Spleen (tissue), 11 donors: ENCODE data around the gene COL16A1. TPM values are rescaled to one million over a fixed set of nuclear protein-coding genes. Genes with fewer than 3 reads are reported as not detected.

Experiments used
- DNase-seq: peaks from one replicate; pipeline ENCODE4 v3.0.0-alpha.2; 2020
- H3K27ac ChIP-seq, 8 donors: fragments of 200-600 bp; sonication (generic) in 7 of 8; 1 replicate in 4 of 8; 2 replicates in 4 of 8; pipeline versions ENCODE4 v1.5.0 to v1.8.0; 2016 to 2021; ENCODE audit warnings: inconsistent platforms in 4 of 8, mild to moderate bottlenecking in 4 of 8, moderate library complexity in 1 of 8
- H3K27me3 ChIP-seq, 7 donors: fragments of 200-600 bp; sonication (generic) in 6 of 7; replicated peaks in 1 of 7; 1 replicate in 4 of 7; 2 replicates in 3 of 7; pipeline versions ENCODE4 v1.5.0 to v1.8.0; 2016 to 2021; ENCODE audit warnings: inconsistent platforms in 3 of 7, mild to moderate bottlenecking in 1 of 7
- H3K36me3 ChIP-seq, 6 donors: fragments of 200-600 bp; sonication (generic) in 5 of 6; 1 replicate in 4 of 6; 2 replicates in 2 of 6; pipeline versions ENCODE4 v1.5.0 to v1.8.0; 2016 to 2021; ENCODE audit warnings: inconsistent platforms in 2 of 6
- H3K4me1 ChIP-seq, 6 donors: fragments of 200-600 bp; sonication (generic) in 5 of 6; 1 replicate in 3 of 6; 2 replicates in 3 of 6; pipeline versions ENCODE4 v1.5.0 to v1.8.0; 2016 to 2021; ENCODE audit warnings: inconsistent platforms in 3 of 6
- H3K4me3 ChIP-seq, 8 donors: fragments of 200-600 bp; sonication (generic) in 7 of 8; 1 replicate in 4 of 8; 2 replicates in 4 of 8; pipeline versions ENCODE4 v1.5.0 to v1.8.0; 2016 to 2021; ENCODE audit warnings: inconsistent platforms in 4 of 8, mild to moderate bottlenecking in 4 of 8, moderate library complexity in 2 of 8
- H3K9me3 ChIP-seq, 8 donors: fragments of 200-600 bp; sonication (generic) in 7 of 8; 1 replicate in 4 of 8; 2 replicates in 4 of 8; pipeline versions ENCODE4 v1.5.0 to v1.8.0; 2016 to 2021; ENCODE audit warnings: inconsistent platforms in 4 of 8
- POLR2A ChIP-seq, 3 donors: fragments of 450-650 bp; IDR thresholded peaks; one replicate each; pipeline ENCODE4 v1.5.1; 2017; ENCODE audit warnings: antibody characterized with exemption in 3 of 3, mild to moderate bottlenecking in 1 of 3
- POLR2AphosphoS5 ChIP-seq, 3 donors: sonication (generic); formaldehyde crosslinking; IDR thresholded peaks; one replicate each; pipeline ENCODE4 v1.5.1; 2017; ENCODE audit warnings: antibody characterized with exemption in 3 of 3
- WGBS, 5 donors: extraction: QIAGEN DNeasy Blood & Tissue Kit in 3 of 5; methylation state at CpG; one replicate each; pipeline versions ENCODE4 v1.1.5 to v1.1.7; 2013 to 2018; 5-methylcytosine and 5-hydroxymethylcytosine counted together
- intact Hi-C: fragments of 100-400 bp; cut with DNase I; formaldehyde crosslinking; loops from one replicate; pipeline ENCODE4 v1.15.0; 2023; ENCODE audit warnings: low total_unique reads
- polyA plus RNA-seq, 3 donors: library from polyadenylated mRNA; stranded (reverse); fragments of 200-250 nt; gene quantifications; one replicate each; pipeline ENCODE4 v1.2.1, GENCODE V29; 2013
- total RNA-seq, 7 donors: library from RNA; depleted of rRNA in 3 of 7; stranded (reverse); fragments of >200 nt in 3 of 7; fragmentation: NEBNext Ultra II Directional in 4 of 7; extraction: Animal tissue kit (Norgen Biotek cat#: 25700) in 4 of 7; gene quantifications; one replicate each; pipeline versions ENCODE4 v1.1.0 to v1.2.1, GENCODE V29; 2016 to 2021
- TF ChIP-seq, protein P1 (sequence below), 11 experiments: fragments of 200-600 bp in 7 of 11; fragments of 450-650 bp in 4 of 11; sonication (generic) in 4 of 11; IDR thresholded peaks in 8 of 11; conservative IDR thresholded peaks in 3 of 11; 1 replicate in 7 of 11; 2 replicates in 4 of 11; pipeline versions ENCODE4 v1.4.0 to v1.8.0; 2016 to 2021; ENCODE audit warnings: antibody characterized with exemption in 11 of 11, inconsistent platforms in 4 of 11, mild to moderate bottlenecking in 1 of 11
- donor health status: healthy with polysubstance abuse.
- donor health status: DM: no; HTN: no; CAD: no; lungs with moderate emphysema.
- donor health status: DM: no; HTN: no; CAD: no.
- donor health status: Bipolar disorder and iron deficiency.
- donor health status: healthy.
- donor health status: DM: no; HTN: no; CAD: no.
- donor health status: DM: yes; HTN: yes; CAD: no.

Gene COL16A1
- total and polyA plus RNA-seq, 10 donors = 4.7 to 25.6 (median 12.5) TPM

DNA sequence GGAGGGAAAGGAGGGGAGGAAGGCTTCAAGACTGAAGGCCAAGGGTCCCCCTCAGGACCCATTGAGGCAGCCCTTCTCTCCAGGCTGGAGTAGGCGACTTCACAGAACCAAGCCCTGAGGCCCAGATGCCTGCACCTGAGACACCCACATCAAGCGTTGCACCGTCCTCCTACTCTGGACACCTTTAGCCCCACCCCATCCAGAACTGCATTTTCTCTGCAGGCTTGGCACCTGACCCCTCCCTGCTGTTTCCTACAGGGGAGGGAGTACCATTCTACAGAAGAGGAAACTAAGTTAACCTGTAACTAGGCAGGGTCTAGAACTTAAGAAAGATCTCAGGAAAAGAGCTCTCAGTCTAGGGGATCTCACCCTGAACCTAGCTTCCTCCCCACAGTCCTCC is 71.2 kb downstream of the COL16A1 start:
- DNase-seq = no peak
- no peaks in the 10 kb centered on the region for H3K9me3 ChIP-seq
- no peaks in the 10 kb centered on the region for H3K27me3 ChIP-seq
- H3K4me1 ChIP-seq = peaks cover 0 to 46% (median 24%) of the 10 kb centered on the region in 6 donors
- H3K4me3 ChIP-seq = no peak overlapping the region
- H3K27ac ChIP-seq = no peak overlapping the region
- peaks cover 0 to 81% (median 73%) of the 10 kb centered on the region in 6 donors for H3K36me3 ChIP-seq
- WGBS, 5 donors = 91 to 100% (median 98%) methylated on average over 3 of the region's 3 CpGs
- intact Hi-C loops = no loop called here
- TF ChIP-seq, protein P1, sequence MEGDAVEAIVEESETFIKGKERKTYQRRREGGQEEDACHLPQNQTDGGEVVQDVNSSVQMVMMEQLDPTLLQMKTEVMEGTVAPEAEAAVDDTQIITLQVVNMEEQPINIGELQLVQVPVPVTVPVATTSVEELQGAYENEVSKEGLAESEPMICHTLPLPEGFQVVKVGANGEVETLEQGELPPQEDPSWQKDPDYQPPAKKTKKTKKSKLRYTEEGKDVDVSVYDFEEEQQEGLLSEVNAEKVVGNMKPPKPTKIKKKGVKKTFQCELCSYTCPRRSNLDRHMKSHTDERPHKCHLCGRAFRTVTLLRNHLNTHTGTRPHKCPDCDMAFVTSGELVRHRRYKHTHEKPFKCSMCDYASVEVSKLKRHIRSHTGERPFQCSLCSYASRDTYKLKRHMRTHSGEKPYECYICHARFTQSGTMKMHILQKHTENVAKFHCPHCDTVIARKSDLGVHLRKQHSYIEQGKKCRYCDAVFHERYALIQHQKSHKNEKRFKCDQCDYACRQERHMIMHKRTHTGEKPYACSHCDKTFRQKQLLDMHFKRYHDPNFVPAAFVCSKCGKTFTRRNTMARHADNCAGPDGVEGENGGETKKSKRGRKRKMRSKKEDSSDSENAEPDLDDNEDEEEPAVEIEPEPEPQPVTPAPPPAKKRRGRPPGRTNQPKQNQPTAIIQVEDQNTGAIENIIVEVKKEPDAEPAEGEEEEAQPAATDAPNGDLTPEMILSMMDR (IDR thresholded peaks at IDR 0.05 in 8 of 11, conservative IDR thresholded peaks at IDR 0.05 in 3 of 11) = no peak
- TF ChIP-seq POLR2AphosphoS5 (IDR thresholded peaks at IDR 0.05) (no peak), POLR2A (IDR thresholded peaks at IDR 0.05) (no peak)

DNA sequence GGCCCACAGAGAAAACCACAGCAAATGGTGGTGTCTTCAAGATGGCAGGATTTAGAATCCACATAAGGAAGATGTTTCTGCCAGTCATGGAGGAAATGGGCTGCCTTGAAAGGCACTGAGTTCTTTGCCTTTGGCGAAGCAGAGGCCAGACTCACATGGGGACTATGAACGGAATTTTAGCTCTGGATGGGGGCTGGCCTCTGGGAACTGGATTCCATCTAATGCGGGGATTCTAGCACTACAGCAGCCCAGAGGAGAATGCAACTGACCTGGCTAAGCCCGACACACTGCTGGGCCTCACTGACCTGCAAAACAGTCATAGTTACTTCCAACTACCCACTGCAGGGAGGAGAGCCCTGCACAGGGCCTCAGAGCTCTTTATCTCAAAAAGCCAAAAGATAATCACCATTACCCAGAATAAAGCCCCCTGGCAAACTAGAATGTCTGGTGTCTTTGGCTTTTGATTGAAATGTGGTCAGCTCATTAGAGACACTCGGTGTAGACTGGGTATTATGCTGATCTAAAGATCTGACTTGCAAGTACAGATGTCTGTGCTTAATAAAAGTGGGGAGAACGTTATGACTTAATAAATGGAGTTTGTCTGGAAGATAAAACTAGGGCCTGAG is 74.8 kb downstream of the COL16A1 start:
- no peak for DNase-seq

DNA sequence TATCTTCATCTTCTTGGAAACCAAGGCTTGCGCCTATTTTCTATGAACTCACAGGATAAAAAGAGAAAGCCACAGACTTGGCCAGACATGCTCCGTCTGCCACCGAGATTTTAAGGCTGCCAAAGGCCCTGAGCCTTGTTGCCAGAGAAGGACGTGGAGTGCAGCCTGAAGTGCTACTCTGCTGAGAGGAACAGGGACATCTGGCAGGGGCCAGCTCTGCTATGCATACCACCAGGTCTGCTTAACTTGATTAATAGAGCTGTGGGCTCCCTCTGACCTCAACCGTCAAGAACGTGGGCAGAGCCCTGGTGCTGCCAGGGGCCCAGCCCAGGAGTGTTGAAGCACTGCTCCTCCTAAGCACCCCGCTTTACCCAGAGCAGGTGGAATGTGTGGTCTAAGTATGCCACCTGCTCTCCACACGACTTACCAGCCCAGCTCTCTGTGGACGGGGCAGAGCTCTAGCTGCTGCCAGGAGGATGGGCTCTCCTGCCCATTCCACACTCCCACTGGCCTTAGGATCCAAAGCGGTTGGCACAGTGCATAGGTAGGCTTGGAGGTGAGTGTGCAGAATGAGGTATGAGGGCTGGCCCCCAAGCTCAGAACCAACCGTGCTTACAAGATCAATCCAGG is 75.8 kb downstream of the COL16A1 start:
- Histone ChIP-seq H3K36me3 (peaks cover 0 to 85% (median 58%) of the 10 kb centered on the region in 6 donors), H3K4me3 (no peak overlapping the region), H3K9me3 (no peaks in the 10 kb centered on the region), H3K4me1 (peaks cover 3 to 45% (median 24%) of the 10 kb centered on the region in 6 donors), H3K27me3 (no peaks in the 10 kb centered on the region), H3K27ac (peak overlapping the region in 4 of 8 donors; percentile 51 to 68 (median 65))
- WGBS, 5 donors = 81 to 89% (median 83%) methylated on average over 9 to 11 of the region's 11 CpGs
- no peak for DNase-seq
- intact Hi-C loops = no loop called here
- TF ChIP-seq POLR2A (IDR thresholded peaks at IDR 0.05) = no peak
- TF ChIP-seq, protein P1 (IDR thresholded peaks at IDR 0.05 in 8 of 11, conservative IDR thresholded peaks at IDR 0.05 in 3 of 11) = no peak
- no peak for TF ChIP-seq POLR2AphosphoS5 (IDR thresholded peaks at IDR 0.05)

More for the DNA sequence above, 74.8 kb downstream of the COL16A1 start:
- H3K9me3 ChIP-seq = no peaks in the 10 kb centered on the region
- H3K4me3 ChIP-seq = no peak overlapping the region
- peaks cover 0 to 95% (median 65%) of the 10 kb centered on the region in 6 donors for H3K36me3 ChIP-seq
- 89 to 98% (median 97%) methylated on average over 6 of the region's 6 CpGs for WGBS, 5 donors
- peaks cover 3 to 50% (median 24%) of the 10 kb centered on the region in 6 donors for H3K4me1 ChIP-seq
- no peak for TF ChIP-seq POLR2AphosphoS5 (IDR thresholded peaks at IDR 0.05)
- TF ChIP-seq, protein P1 (IDR thresholded peaks at IDR 0.05 in 8 of 11, conservative IDR thresholded peaks at IDR 0.05 in 3 of 11) = no peak
- TF ChIP-seq POLR2A (IDR thresholded peaks at IDR 0.05) = no peak
- H3K27me3 ChIP-seq = no peaks in the 10 kb centered on the region
- intact Hi-C loops = no loop called here
- H3K27ac ChIP-seq = no peak overlapping the region

DNA sequence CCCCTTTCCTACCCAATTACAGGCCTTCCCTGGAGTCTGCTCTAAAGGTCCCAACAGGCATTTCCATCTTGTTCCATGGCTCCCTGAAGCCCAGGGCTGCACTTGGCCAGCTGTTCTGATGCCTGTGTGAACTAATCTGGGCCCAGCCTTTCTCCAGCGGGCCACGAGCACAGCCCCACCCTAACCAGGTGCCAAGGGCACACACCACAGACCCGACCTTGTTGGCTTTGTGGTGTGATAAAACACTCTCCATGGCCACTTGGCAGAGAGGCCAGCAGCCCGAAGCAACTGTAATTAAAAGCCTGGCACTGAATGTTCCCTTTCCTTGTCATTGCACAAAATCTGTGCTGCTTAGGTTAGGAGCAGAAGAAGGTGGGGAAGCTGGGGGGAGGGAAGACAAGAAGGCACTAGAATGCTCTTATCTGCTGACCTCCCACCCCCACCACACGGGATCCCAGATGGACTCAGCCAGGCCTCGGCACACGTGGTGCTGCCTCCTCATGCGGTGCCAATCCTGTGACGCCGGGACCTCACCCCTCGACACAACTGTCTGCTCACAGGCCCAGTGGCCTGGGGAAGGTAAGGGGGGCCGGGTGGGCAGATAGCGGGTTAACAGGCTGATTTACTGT is 76.4 kb downstream of the COL16A1 start:
- Histone ChIP-seq H3K27me3 (no peaks in the 10 kb centered on the region), H3K36me3 (peaks cover 0 to 79% (median 52%) of the 10 kb centered on the region in 6 donors), H3K4me3 (no peak overlapping the region), H3K9me3 (no peaks in the 10 kb centered on the region), H3K27ac (peak overlapping the region in 5 of 8 donors; percentile 51 to 68 (median 65)), H3K4me1 (peaks cover 3 to 43% (median 23%) of the 10 kb centered on the region in 6 donors)
- DNase-seq = no peak
- WGBS, 5 donors = 55 to 87% (median 77%) methylated on average over 13 of the region's 13 CpGs
- TF ChIP-seq, protein P1 (IDR thresholded peaks at IDR 0.05 in 8 of 11, conservative IDR thresholded peaks at IDR 0.05 in 3 of 11) = no peak
- TF ChIP-seq POLR2AphosphoS5 (IDR thresholded peaks at IDR 0.05) (peak; percentile 8 to 50 (median 34)), POLR2A (IDR thresholded peaks at IDR 0.05) (no peak)
- intact Hi-C loops = no loop called here
